ENCODE measurements around the gene IGFLR1. TPM values are rescaled to one million over a fixed set of nuclear protein-coding genes. Genes with fewer than 3 reads are reported as not detected.

The IGFLR1 gene
- total RNA-seq, 1 experiment from 2014 or later: 9.9 TPM

- ATAC-seq (no peak), DNase-seq (ENCODE audit: low spot score) (no peak)
- Mint-ChIP-seq H3K27me3 (ENCODE audit: low read depth) (peaks cover 39% of the 10 kb centered on the region), H3K36me3 (no peaks in the 10 kb centered on the region), H3K4me1 (peaks cover 13% of the 10 kb centered on the region), H3K4me3 (no peak overlapping the region), H3K27ac (no peak overlapping the region), H3K9me3 (peaks cover 5% of the 10 kb centered on the region)
- no peak for TF ChIP-seq USF1 (CRISPR knock-in tag; IDR thresholded peaks at IDR 0.05)
- no peak for TF ChIP-seq E2F5 (CRISPR knock-in tag; IDR thresholded peaks at IDR 0.05)
- TF ChIP-seq ZNF671 (CRISPR knock-in tag; IDR thresholded peaks at IDR 0.05): no peak
- no peak for TF ChIP-seq NFYB (CRISPR knock-in tag; conservative IDR thresholded peaks at IDR 0.05; ENCODE audit: low read depth)
- no peak for TF ChIP-seq ZNF423 (CRISPR knock-in tag; IDR thresholded peaks at IDR 0.05)
- TF ChIP-seq GABPB1 (CRISPR knock-in tag; IDR thresholded peaks at IDR 0.05): no peak
- TF ChIP-seq ZNF396 (CRISPR knock-in tag; IDR thresholded peaks at IDR 0.05; ENCODE audit: borderline replicate concordance): no peak
- no peak for TF ChIP-seq SOX15 (CRISPR knock-in tag; IDR thresholded peaks at IDR 0.05)
- TF ChIP-seq ELF4 (CRISPR knock-in tag; IDR thresholded peaks at IDR 0.05; ENCODE audit: low read depth): no peak
- TF ChIP-seq ETV6 (CRISPR knock-in tag; IDR thresholded peaks at IDR 0.05): no peak
- no peak for TF ChIP-seq TEAD1 (CRISPR knock-in tag; IDR thresholded peaks at IDR 0.05)
- TF ChIP-seq, protein P1, sequence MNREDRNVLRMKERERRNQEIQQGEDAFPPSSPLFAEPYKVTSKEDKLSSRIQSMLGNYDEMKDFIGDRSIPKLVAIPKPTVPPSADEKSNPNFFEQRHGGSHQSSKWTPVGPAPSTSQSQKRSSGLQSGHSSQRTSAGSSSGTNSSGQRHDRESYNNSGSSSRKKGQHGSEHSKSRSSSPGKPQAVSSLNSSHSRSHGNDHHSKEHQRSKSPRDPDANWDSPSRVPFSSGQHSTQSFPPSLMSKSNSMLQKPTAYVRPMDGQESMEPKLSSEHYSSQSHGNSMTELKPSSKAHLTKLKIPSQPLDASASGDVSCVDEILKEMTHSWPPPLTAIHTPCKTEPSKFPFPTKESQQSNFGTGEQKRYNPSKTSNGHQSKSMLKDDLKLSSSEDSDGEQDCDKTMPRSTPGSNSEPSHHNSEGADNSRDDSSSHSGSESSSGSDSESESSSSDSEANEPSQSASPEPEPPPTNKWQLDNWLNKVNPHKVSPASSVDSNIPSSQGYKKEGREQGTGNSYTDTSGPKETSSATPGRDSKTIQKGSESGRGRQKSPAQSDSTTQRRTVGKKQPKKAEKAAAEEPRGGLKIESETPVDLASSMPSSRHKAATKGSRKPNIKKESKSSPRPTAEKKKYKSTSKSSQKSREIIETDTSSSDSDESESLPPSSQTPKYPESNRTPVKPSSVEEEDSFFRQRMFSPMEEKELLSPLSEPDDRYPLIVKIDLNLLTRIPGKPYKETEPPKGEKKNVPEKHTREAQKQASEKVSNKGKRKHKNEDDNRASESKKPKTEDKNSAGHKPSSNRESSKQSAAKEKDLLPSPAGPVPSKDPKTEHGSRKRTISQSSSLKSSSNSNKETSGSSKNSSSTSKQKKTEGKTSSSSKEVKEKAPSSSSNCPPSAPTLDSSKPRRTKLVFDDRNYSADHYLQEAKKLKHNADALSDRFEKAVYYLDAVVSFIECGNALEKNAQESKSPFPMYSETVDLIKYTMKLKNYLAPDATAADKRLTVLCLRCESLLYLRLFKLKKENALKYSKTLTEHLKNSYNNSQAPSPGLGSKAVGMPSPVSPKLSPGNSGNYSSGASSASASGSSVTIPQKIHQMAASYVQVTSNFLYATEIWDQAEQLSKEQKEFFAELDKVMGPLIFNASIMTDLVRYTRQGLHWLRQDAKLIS (CRISPR knock-in tag; IDR thresholded peaks at IDR 0.05; ENCODE audit: borderline replicate concordance): no peak
- TF ChIP-seq NR2C2 (CRISPR knock-in tag; IDR thresholded peaks at IDR 0.05): no peak
- TF ChIP-seq, protein P2, sequence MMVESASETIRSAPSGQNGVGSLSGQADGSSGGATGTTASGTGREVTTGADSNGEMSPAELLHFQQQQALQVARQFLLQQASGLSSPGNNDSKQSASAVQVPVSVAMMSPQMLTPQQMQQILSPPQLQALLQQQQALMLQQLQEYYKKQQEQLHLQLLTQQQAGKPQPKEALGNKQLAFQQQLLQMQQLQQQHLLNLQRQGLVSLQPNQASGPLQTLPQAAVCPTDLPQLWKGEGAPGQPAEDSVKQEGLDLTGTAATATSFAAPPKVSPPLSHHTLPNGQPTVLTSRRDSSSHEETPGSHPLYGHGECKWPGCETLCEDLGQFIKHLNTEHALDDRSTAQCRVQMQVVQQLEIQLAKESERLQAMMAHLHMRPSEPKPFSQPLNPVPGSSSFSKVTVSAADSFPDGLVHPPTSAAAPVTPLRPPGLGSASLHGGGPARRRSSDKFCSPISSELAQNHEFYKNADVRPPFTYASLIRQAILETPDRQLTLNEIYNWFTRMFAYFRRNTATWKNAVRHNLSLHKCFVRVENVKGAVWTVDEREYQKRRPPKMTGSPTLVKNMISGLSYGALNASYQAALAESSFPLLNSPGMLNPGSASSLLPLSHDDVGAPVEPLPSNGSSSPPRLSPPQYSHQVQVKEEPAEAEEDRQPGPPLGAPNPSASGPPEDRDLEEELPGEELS (CRISPR knock-in tag; IDR thresholded peaks at IDR 0.05): no peak
- no peak for TF ChIP-seq RELA (CRISPR knock-in tag; IDR thresholded peaks at IDR 0.05; ENCODE audit: borderline replicate concordance)
- TF ChIP-seq NR3C1 (CRISPR knock-in tag; conservative IDR thresholded peaks at IDR 0.05; ENCODE audit: low read depth): no peak
- no peak for TF ChIP-seq ZNF532 (CRISPR knock-in tag; IDR thresholded peaks at IDR 0.05; ENCODE audit: borderline replicate concordance)
- CTCF ChIA-PET: interaction anchor here (0.9 to 1.3 kb wide), 2 partner anchors 14 to 213 kb away, joined by 3 to 6 read pairs; no protein-coding TSS in a partner anchor
- POLR2A ChIA-PET: no interaction called here
Observed at GRCh38 chr19:35708391-35708790, 33.9 kb downstream of the IGFLR1 start.
